Lower lobe of right lung (tissue), 2 donors: ENCODE measurements around the gene AARS1. TPM values are rescaled to one million over a fixed set of nuclear protein-coding genes. Genes with fewer than 3 reads are reported as not detected.
A peak's percentile ranks its signal among the peaks of the same experiment; 100 is the strongest.
"Not testable (repeated sequence)": the region's sequence is repeated elsewhere in the genome, so short reads cannot be mapped to it uniquely, and the experiment has no call there.

ENCODE experiments used
- ATAC-seq, 2 donors: fragments of 200-7000 bp; cut with Tn5 transposase; one replicate each; pipeline ENCODE4 v1.9.1; 2020 to 2022; ENCODE audit warnings: mild to moderate bottlenecking in 2 of 2, moderate library complexity in 2 of 2
- DNase-seq: peaks from one replicate; pipeline ENCODE4 v3.0.0-alpha.2; 2020
- H3K27ac ChIP-seq: fragments of 200-600 bp; one replicate; pipeline ENCODE4 v1.8.0; 2022
- H3K27me3 ChIP-seq: fragments of 200-600 bp; one replicate; pipeline ENCODE4 v1.8.0; 2022; ENCODE audit warnings: low read depth
- H3K36me3 ChIP-seq: fragments of 200-600 bp; one replicate; pipeline ENCODE4 v1.8.0; 2022; ENCODE audit warnings: mild to moderate bottlenecking
- H3K4me1 ChIP-seq: fragments of 200-600 bp; one replicate; pipeline ENCODE4 v1.8.0; 2022
- H3K4me3 ChIP-seq: fragments of 200-600 bp; one replicate; pipeline ENCODE4 v1.8.0; 2022; ENCODE audit warnings: mild to moderate bottlenecking
- H3K9me3 ChIP-seq: fragments of 200-600 bp; one replicate; pipeline ENCODE4 v1.8.0; 2022
- intact Hi-C: fragments of 100-400 bp; cut with DNase I; formaldehyde crosslinking; loops from one replicate; pipeline ENCODE4 v1.11.0; 2022
- total RNA-seq: library from RNA; stranded (reverse); fragmentation: NEBNext Ultra II Directional; extraction: Animal tissue kit (Norgen Biotek cat#: 25700); gene quantifications from one replicate; pipeline ENCODE4 v1.2.1, GENCODE V29; 2021
- TF ChIP-seq, protein P1 (sequence below): fragments of 200-600 bp; IDR thresholded peaks from one replicate; pipeline ENCODE4 v1.8.0; 2022; ENCODE audit warnings: antibody characterized with exemption, mild to moderate bottlenecking
- donor health status: DM: no; HTN: yes; CAD: no; lungs with severe emphysema.

AARS1 gene
- total RNA-seq, 1 donor from 2014 or later: 101 TPM

DNA sequence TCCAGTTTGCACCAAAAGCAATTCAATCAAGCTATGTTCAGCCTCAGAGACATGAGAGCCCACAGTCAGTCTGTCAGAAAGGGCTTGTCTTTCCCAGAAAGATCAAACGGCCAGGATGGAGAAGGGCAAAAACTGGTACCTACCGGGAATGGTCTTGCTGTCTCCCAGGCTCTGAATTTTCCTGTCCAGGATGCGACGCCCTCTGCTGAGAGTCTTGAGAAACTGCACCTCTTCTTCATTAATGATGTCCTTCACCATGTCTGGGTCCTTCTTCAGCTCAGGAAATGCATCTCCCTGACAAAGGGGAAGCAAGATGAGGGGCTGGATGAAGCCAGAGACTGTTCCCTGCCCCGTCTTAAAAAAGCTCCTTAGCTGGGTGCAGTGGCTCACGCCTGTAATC, 21.8 kb downstream of the AARS1 start:
- no peak overlapping the region for H3K27ac ChIP-seq
- no peaks in the 10 kb centered on the region for H3K4me1 ChIP-seq
- DNase-seq (no peak), ATAC-seq (peak in 1 of 2 donors; percentile 57)
- H3K27me3 ChIP-seq: no peaks in the 10 kb centered on the region
- no peaks in the 10 kb centered on the region for H3K9me3 ChIP-seq
- no peak overlapping the region for H3K4me3 ChIP-seq
- TF ChIP-seq, protein P1, sequence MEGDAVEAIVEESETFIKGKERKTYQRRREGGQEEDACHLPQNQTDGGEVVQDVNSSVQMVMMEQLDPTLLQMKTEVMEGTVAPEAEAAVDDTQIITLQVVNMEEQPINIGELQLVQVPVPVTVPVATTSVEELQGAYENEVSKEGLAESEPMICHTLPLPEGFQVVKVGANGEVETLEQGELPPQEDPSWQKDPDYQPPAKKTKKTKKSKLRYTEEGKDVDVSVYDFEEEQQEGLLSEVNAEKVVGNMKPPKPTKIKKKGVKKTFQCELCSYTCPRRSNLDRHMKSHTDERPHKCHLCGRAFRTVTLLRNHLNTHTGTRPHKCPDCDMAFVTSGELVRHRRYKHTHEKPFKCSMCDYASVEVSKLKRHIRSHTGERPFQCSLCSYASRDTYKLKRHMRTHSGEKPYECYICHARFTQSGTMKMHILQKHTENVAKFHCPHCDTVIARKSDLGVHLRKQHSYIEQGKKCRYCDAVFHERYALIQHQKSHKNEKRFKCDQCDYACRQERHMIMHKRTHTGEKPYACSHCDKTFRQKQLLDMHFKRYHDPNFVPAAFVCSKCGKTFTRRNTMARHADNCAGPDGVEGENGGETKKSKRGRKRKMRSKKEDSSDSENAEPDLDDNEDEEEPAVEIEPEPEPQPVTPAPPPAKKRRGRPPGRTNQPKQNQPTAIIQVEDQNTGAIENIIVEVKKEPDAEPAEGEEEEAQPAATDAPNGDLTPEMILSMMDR: peak; percentile 52
- intact Hi-C loops: no loop called here
- H3K36me3 ChIP-seq: peaks cover 100% of the 10 kb centered on the region

DNA sequence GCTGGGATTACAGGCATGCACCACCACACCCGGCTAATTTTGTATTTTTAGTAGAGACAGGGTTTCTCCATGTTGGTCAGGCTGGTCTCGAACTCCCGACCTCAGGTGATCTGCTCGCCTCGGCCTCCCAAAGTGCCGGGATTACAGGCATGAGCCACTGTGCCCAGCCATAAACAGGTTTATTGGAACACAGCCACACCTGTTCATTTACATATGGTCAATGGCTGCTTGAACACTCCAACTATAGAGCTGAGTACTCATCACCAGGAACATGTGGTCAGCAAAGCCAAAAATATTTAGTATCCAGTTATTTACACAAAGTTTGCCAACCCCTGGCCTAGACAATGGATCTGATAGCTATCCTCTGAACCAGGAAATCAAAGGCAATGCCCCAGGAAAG, 29.4 kb downstream of the AARS1 start:
- ATAC-seq, H3K4me1 ChIP-seq, DNase-seq, intact Hi-C loops, H3K27me3 ChIP-seq, H3K27ac ChIP-seq, H3K4me3 ChIP-seq, H3K9me3 ChIP-seq: not testable (repeated sequence)
- peaks cover 100% of the 10 kb centered on the region for H3K36me3 ChIP-seq

DNA sequence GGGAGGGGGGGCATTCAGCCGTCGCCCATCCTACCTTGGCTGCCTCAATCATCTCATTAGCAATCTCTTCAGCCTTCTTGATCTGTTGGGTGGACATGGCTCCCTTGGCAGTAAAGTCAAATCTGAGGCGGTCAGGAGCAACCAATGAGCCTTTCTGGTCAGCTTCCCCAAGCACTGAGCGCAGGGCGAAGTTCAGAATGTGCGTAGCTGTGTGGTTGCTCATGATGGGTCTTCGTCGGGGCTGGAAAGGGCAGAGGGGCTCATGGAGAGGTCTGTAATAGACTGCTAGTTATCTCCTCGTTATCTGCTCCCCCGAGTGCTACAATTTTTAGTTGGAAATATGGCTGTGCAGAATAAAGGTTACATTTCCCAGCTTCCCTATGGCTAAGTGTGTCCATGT, 30.4 kb downstream of the AARS1 start:
- peaks cover 100% of the 10 kb centered on the region for H3K36me3 ChIP-seq
- H3K4me3 ChIP-seq: no peak overlapping the region
- no peaks in the 10 kb centered on the region for H3K27me3 ChIP-seq
- TF ChIP-seq, protein P1: no peak
- DNase-seq: no peak
- H3K4me1 ChIP-seq: no peaks in the 10 kb centered on the region
- no peak overlapping the region for H3K27ac ChIP-seq
- no peaks in the 10 kb centered on the region for H3K9me3 ChIP-seq
- intact Hi-C loops: no loop called here
- ATAC-seq: no peak

DNA sequence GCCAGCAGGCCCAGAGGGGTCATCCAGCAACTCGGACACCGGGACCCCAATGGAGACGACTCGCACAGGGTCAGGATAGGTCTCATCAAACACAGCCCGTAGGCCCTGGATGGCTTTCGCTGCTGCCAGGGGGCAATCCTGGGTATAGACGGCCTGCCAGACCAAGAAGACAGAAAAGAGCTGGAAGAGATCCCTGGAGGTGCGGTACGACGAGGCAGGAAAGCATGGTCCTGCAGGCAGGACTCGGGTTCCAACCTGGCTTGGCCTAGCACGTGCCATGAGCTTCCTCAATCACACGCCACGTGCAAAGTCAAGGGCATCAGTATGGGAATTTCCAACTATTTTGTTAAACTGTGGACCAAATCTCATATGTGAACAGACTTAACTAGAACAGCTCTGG, 31.2 kb downstream of the AARS1 start:
- Histone ChIP-seq H3K4me1 (no peaks in the 10 kb centered on the region), H3K36me3 (peaks cover 100% of the 10 kb centered on the region), H3K9me3 (no peaks in the 10 kb centered on the region), H3K27me3 (no peaks in the 10 kb centered on the region), H3K4me3 (no peak overlapping the region), H3K27ac (no peak overlapping the region)
- ATAC-seq: no peak
- intact Hi-C loops: no loop called here
- no peak for DNase-seq
- TF ChIP-seq, protein P1: no peak

DNA sequence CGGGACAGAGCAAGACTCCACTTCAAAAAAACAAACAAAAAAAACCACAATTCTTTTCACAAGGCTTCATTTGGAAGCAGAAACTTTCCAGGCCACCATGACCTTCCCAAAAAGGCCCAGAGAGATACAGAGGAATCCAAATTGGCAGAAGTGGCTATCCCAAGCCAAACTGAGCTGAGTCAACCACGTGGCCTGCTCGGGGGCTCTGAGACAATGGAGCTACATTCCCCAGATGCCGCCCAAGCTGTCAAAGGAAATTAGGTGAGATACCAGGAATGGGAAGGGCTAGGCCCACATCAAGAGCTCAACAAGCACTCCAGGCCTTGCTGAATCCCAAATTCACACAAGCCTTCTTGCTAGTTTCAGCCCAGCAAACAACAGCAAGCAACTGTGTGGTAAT, 31.9 kb downstream of the AARS1 start:
- intact Hi-C loops: no loop called here
- TF ChIP-seq, protein P1: no peak
- no peaks in the 10 kb centered on the region for H3K4me1 ChIP-seq
- DNase-seq (no peak), ATAC-seq (no peak)
- H3K27ac ChIP-seq: no peak overlapping the region
- no peaks in the 10 kb centered on the region for H3K27me3 ChIP-seq
- H3K36me3 ChIP-seq: peaks cover 100% of the 10 kb centered on the region
- no peak overlapping the region for H3K4me3 ChIP-seq
- H3K9me3 ChIP-seq: no peaks in the 10 kb centered on the region

DNA sequence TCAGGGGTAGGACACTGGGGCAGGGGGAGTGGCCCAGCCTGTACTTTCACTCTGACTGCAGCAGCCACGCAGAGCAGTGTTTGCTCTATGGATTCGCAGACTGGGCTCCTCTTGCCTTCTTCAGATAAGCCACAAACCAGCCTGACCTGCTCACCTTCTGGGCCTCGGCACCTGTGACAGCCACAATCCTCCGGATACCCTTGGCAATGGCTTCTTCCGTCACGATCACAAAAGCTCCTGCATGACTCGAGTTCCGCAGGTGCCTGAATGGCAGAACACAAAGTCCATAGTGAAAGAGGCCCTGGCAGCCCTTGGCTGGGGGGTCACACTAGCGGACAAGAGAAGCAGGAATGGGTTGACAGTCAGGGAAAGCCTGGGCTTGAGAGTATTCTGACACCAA, 33.7 kb downstream of the AARS1 start:
- Histone ChIP-seq H3K4me3 (no peak overlapping the region), H3K27me3 (no peaks in the 10 kb centered on the region), H3K27ac (no peak overlapping the region), H3K9me3 (no peaks in the 10 kb centered on the region), H3K36me3 (peaks cover 86% of the 10 kb centered on the region), H3K4me1 (peaks cover 8% of the 10 kb centered on the region)
- DNase-seq (no peak), ATAC-seq (no peak)
- TF ChIP-seq, protein P1: no peak
- intact Hi-C loops: no loop called here
